Heart right ventricle (tissue), 16 donors: ENCODE measurements around the gene LRP5. TPM values are rescaled to one million over a fixed set of nuclear protein-coding genes. Genes with fewer than 3 reads are reported as not detected.

Experiments used
- ATAC-seq, 8 donors: fragments of 200-7000 bp; cut with Tn5 transposase; one replicate each; pipeline ENCODE4 v1.9.1; 2020; ENCODE audit warnings: mild to moderate bottlenecking in 8 of 8, moderate library complexity in 8 of 8, moderate number of reproducible peaks in 1 of 8
- DNase-seq, 2 donors: peaks; one replicate each; pipeline ENCODE4 v3.0.0-alpha.2; 2020
- H3K27ac ChIP-seq, 10 donors: fragments of 200-600 bp; sonication (generic) in 2 of 10; one replicate each; pipeline versions ENCODE4 v1.5.0 to v1.8.0; 2020 to 2022; ENCODE audit warnings: mild to moderate bottlenecking in 3 of 10
- H3K27me3 ChIP-seq, 7 donors: fragments of 200-600 bp; one replicate each; pipeline ENCODE4 v1.8.0; 2021 to 2022; ENCODE audit warnings: mild to moderate bottlenecking in 2 of 7
- H3K36me3 ChIP-seq, 9 donors: fragments of 200-600 bp; sonication (generic) in 1 of 9; one replicate each; pipeline versions ENCODE4 v1.5.0 to v1.8.0; 2020 to 2022; ENCODE audit warnings: mild to moderate bottlenecking in 2 of 9
- H3K4me1 ChIP-seq, 9 donors: fragments of 200-600 bp; sonication (generic) in 1 of 9; one replicate each; pipeline versions ENCODE4 v1.5.0 to v1.8.0; 2020 to 2022; ENCODE audit warnings: mild to moderate bottlenecking in 4 of 9
- H3K4me3 ChIP-seq, 10 donors: fragments of 200-600 bp; sonication (generic) in 2 of 10; one replicate each; pipeline versions ENCODE4 v1.5.0 to v1.8.0; 2020 to 2022; ENCODE audit warnings: mild to moderate bottlenecking in 7 of 10, moderate library complexity in 2 of 10
- H3K9me3 ChIP-seq, 11 donors: fragments of 200-600 bp in 10 of 11; sonication (generic) in 2 of 11; one replicate each; pipeline versions ENCODE4 v1.5.0 to v1.8.0; 2013 to 2022; ENCODE audit warnings: mild to moderate bottlenecking in 2 of 11, control low read depth in 1 of 11, moderate library complexity in 1 of 11
- CTCF ChIP-seq, 9 donors: fragments of 200-600 bp; sonication (generic) in 2 of 9; IDR thresholded peaks; one replicate each; pipeline versions ENCODE4 v1.5.0 to v1.8.0; 2021 to 2022; ENCODE audit warnings: antibody characterized with exemption in 9 of 9, mild to moderate bottlenecking in 5 of 9, moderate library complexity in 1 of 9
- WGBS, 2 donors: extraction: QIAGEN DNeasy Blood & Tissue Kit; methylation state at CpG; one replicate each; pipeline ENCODE4 v1.1.7; 2013; ENCODE audit warnings: inconsistent platforms in 1 of 2; 5-methylcytosine and 5-hydroxymethylcytosine counted together
- intact Hi-C, 10 donors: fragments of 100-400 bp; cut with DNase I; formaldehyde crosslinking; loops; one replicate each; pipeline versions ENCODE4 v1.11.1 to v1.14.2; 2022
- polyA plus RNA-seq, 2 donors: library from polyadenylated mRNA; stranded (reverse); fragments of 200-250 nt; gene quantifications; one replicate each; pipeline ENCODE4 v1.2.3, GENCODE V29; 2013
- total RNA-seq, 10 donors: library from RNA; stranded (reverse); fragmentation: NEBNext Ultra II Directional in 3 of 10; extraction: Animal tissue kit (Norgen Biotek cat#: 25700) in 3 of 10; gene quantifications; one replicate each; pipeline versions ENCODE4 v1.2.1 to v1.2.4, GENCODE V29; 2021 to 2023
- donor health status: Arrhythmogenic right ventricular cardiomyopathy.
- donor health status: ischemic (EF 13 %, LVEDD 7.1; RV severe dilation, severe dysfunction).
- donor health status: healthy with polysubstance abuse.
- donor health status: DM: no; HTN: yes; CAD: no.
- donor health status: DM: no; HTN: no; CAD: no.
- donor health status: ischemic (EF 25% LVEDD 6.9; RV normal size, moderate dysfunction).
- donor health status: ischemic (EF 25% LVEDD 5.7; RV mildly dilated, moderate dysfunction).
- donor health status: healthy.
- donor health status: DM: yes; HTN: yes; CAD: no.
- donor health status: Ischemic cardiomyopathy.
- donor health status: ischemic (EF 35%, LVEDD 5.7; RV mildly dilated, moderate dysfunction).
- donor health status: nonischemic (EF 11% LVEDD 7.7; RV severe dilation, severe dysfunction).
- donor health status: DM: yes; HTN: yes; CAD: no.
- donor health status: PGD.
- donor health status: ischemic (EF 29% LVEDD 5.4; RV normal size, mild dysfunction).
- donor health status: nonischemic (EF 23%, LVEDD 6.1; RV moderate dilation, normal function).

Gene LRP5
- total and polyA plus RNA-seq, 12 donors, result 23.2 to 73.3 (median 46.3) TPM

DNA sequence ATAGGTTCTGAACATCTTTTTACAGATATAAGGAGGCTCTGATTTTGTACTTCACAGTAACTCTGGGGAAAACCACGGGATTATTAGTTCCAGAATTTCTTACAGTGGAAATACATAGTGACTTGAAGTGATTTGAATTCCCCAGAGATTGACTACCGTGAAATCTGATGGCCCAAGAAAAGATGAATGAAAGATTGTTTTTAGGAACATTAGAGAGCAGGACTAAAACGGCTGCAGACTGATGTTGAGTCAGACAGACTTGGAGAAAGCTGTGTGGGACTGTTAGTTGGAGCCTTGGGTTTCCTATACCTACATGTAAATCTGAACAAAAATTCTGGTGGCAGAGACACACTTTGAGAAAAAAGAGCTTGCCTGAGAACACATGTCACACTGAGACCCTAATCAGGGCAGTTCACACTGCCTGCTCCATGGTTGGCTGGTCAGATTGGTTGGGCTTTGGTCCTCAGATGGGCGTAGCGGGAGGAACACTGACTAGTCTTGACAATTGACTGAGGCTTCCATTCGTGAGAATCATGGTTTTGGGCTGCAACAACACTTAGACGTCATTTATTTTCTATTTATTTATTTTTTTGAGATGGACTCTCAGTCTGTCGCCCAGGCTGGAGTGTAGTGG lies 154.9 kb downstream of the LRP5 start:
- peak overlapping the region in 1 of 10 donors; percentile 9 for H3K27ac ChIP-seq
- DNase-seq (no peak), ATAC-seq (no peak)
- H3K36me3 ChIP-seq, result no peaks in the 10 kb centered on the region
- peaks cover 11 to 100% (median 96%) of the 10 kb centered on the region in 9 donors for H3K4me1 ChIP-seq
- H3K9me3 ChIP-seq, result no peaks in the 10 kb centered on the region
- H3K27me3 ChIP-seq, result no peaks in the 10 kb centered on the region
- intact Hi-C loops, result loop anchor here in 7 of 10 donors (10.0 kb wide), 5 partner anchors 47 to 127 kb away; no protein-coding TSS in a partner anchor
- no peak for TF ChIP-seq CTCF (IDR thresholded peaks at IDR 0.05)
- H3K4me3 ChIP-seq, result no peak overlapping the region
- WGBS, 2 donors, result 63 to 73% methylated on average over 8 of the region's 8 CpGs

DNA sequence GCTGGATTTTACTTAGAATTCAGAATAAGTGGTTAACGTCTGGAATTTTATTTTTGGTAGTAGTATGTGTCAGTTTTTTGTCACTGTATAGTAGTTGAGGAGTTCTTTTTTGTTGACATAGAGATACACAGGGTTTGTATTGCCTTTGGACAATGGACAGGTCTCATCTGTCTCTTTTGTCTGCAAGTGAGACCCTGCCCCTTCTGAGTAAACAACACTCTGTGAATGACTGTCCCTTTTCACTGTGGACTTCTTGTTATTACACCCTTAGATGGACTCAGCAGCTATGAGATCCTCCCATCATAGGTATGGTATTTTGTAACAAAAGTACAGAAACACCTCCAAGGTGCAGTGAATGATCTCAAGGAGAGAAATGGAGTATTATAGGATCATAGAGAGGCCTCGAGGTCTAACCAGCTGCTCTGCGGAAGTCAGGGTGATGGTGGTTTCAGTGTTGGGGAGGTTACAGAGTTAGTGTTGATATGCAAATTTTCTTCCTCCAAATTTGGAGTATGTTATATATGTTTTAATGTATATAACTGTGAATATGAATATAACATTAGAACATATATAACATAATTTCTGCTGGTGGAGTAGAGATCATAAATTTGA lies 155.9 kb downstream of the LRP5 start:
- intact Hi-C loops, result loop anchor here in 7 of 10 donors (10.0 kb wide), 5 partner anchors 46 to 126 kb away; no protein-coding TSS in a partner anchor
- WGBS, 2 donors, result 56% methylated on average over 3 of the region's 3 CpGs

DNA sequence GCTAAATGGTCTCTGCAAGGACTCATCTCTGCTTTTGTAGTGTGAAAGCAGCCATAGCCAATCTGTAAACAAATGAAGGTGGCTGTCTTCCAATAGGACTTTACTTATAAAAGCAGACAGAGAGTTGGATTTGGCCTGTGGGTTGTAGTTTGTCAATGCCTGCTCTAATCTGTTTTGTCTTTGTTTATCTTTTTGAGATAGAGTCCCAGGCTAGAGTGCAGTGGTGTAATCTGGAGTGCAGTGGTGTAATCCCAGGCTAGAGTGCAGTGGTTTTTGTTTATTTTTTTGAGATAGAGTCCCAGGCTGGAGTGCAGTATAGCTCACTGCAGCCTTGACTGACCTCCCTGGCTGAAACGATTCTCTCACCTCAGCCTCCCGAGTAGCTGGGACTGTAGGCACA lies 156.7 kb downstream of the LRP5 start:
- peak overlapping the region in 1 of 10 donors; percentile 21 for H3K27ac ChIP-seq
- intact Hi-C loops, result loop anchor here in 7 of 10 donors (10.0 kb wide), 5 partner anchors 46 to 126 kb away; no protein-coding TSS in a partner anchor
- ATAC-seq, result peak in 1 of 8 donors; percentile 8
- H3K4me1 ChIP-seq, result peaks cover 11 to 99% (median 94%) of the 10 kb centered on the region in 9 donors
- H3K27me3 ChIP-seq, result no peaks in the 10 kb centered on the region
- no peaks in the 10 kb centered on the region for H3K9me3 ChIP-seq
- no peak for TF ChIP-seq CTCF (IDR thresholded peaks at IDR 0.05)
- 13 to 17% methylated on average over 2 of the region's 2 CpGs for WGBS, 2 donors
- no peaks in the 10 kb centered on the region for H3K36me3 ChIP-seq
- no peak for DNase-seq
- no peak overlapping the region for H3K4me3 ChIP-seq

More for the DNA sequence above, 155.9 kb downstream of the LRP5 start:
- Histone ChIP-seq H3K4me1 (peaks cover 11 to 99% (median 95%) of the 10 kb centered on the region in 9 donors), H3K9me3 (no peaks in the 10 kb centered on the region), H3K36me3 (no peaks in the 10 kb centered on the region), H3K27me3 (no peaks in the 10 kb centered on the region), H3K4me3 (no peak overlapping the region), H3K27ac (no peak overlapping the region)
- no peak for TF ChIP-seq CTCF (IDR thresholded peaks at IDR 0.05)
- no peak for DNase-seq
- ATAC-seq, result no peak

GRCh38 chr11:68469642-68470041 lies 157.3 kb downstream of the LRP5 start:
- no peak overlapping the region for H3K27ac ChIP-seq
- 58 to 77% methylated on average over 1 of the region's 1 CpG for WGBS, 2 donors
- DNase-seq (no peak), ATAC-seq (no peak)
- H3K4me1 ChIP-seq, result peaks cover 11 to 99% (median 94%) of the 10 kb centered on the region in 9 donors
- TF ChIP-seq CTCF (IDR thresholded peaks at IDR 0.05), result no peak
- no peaks in the 10 kb centered on the region for H3K9me3 ChIP-seq
- intact Hi-C loops, result loop anchor here in 8 of 10 donors (10.0 kb wide), 5 partner anchors 45 to 125 kb away; no protein-coding TSS in a partner anchor
- H3K36me3 ChIP-seq, result no peaks in the 10 kb centered on the region
- H3K27me3 ChIP-seq, result no peaks in the 10 kb centered on the region
- H3K4me3 ChIP-seq, result no peak overlapping the region
